ENCODE measurements around the gene PCP2.
"Not testable (repeated sequence)": the region's sequence is repeated elsewhere in the genome, so short reads cannot be mapped to it uniquely, and the experiment has no call there.

Gene PCP2

GRCh38 chr19:7644550-7644877 is 11.0 kb upstream of the PCP2 start:
- peaks cover 20% of the 10 kb centered on the region for H3K36me3 ChIP-seq (ENCODE audit: control insufficient read depth, insufficient read depth, low read length)

GRCh38 chr19:7643629-7644549 is 10.4 kb upstream of the PCP2 start:
- not testable (repeated sequence) for H3K4me3 ChIP-seq (replicated peaks; ENCODE audit: low read depth, low read length); H3K27me3 ChIP-seq (replicated peaks; ENCODE audit: control insufficient read depth, insufficient read depth, low read length)
- peak; percentile 50 for DNase-seq (ENCODE audit: extremely low read depth, insufficient read length)
- H3K36me3 ChIP-seq (ENCODE audit: control insufficient read depth, insufficient read depth, low read length): peaks cover 20% of the 10 kb centered on the region

More at GRCh38 chr19:7644550-7644877, 11.0 kb upstream of the PCP2 start:
- no peaks in the 10 kb centered on the region for H3K27me3 ChIP-seq (replicated peaks; ENCODE audit: control insufficient read depth, insufficient read depth, low read length)
- no peak overlapping the region for H3K4me3 ChIP-seq (replicated peaks; ENCODE audit: low read depth, low read length)
- no peak for TF ChIP-seq CTCF (IDR thresholded peaks at IDR 0.05; ENCODE audit: insufficient read depth, low read length, poor library complexity, severe bottlenecking)
- no peak for DNase-seq (ENCODE audit: extremely low read depth, insufficient read length)

- H3K27me3 ChIP-seq (replicated peaks; ENCODE audit: control insufficient read depth, insufficient read depth, low read length): no peaks in the 10 kb centered on the region
- DNase-seq (ENCODE audit: extremely low read depth, insufficient read length): no peak
- no peak overlapping the region for H3K4me3 ChIP-seq (replicated peaks; ENCODE audit: low read depth, low read length)
- H3K36me3 ChIP-seq (ENCODE audit: control insufficient read depth, insufficient read depth, low read length): peaks cover 22% of the 10 kb centered on the region
- TF ChIP-seq CTCF (IDR thresholded peaks at IDR 0.05; ENCODE audit: insufficient read depth, low read length, poor library complexity, severe bottlenecking): no peak
Observed at GRCh38 chr19:7643031-7643415, 9.5 kb upstream of the PCP2 start.

GRCh38 chr19:7642295-7643030 is 8.9 kb upstream of the PCP2 start:
- Histone ChIP-seq H3K36me3 (ENCODE audit: control insufficient read depth, insufficient read depth, low read length) (peaks cover 22% of the 10 kb centered on the region), H3K27me3 (replicated peaks; ENCODE audit: control insufficient read depth, insufficient read depth, low read length) (no peaks in the 10 kb centered on the region), H3K4me3 (replicated peaks; ENCODE audit: low read depth, low read length) (no peak overlapping the region)
- TF ChIP-seq CTCF (IDR thresholded peaks at IDR 0.05; ENCODE audit: insufficient read depth, low read length, poor library complexity, severe bottlenecking): no peak
- no peak for DNase-seq (ENCODE audit: extremely low read depth, insufficient read length)

- no peak for TF ChIP-seq CTCF (IDR thresholded peaks at IDR 0.05; ENCODE audit: insufficient read depth, low read length, poor library complexity, severe bottlenecking)
- no peaks in the 10 kb centered on the region for H3K27me3 ChIP-seq (replicated peaks; ENCODE audit: control insufficient read depth, insufficient read depth, low read length)
- H3K36me3 ChIP-seq (ENCODE audit: control insufficient read depth, insufficient read depth, low read length): peaks cover 20% of the 10 kb centered on the region
- no peak for DNase-seq (ENCODE audit: extremely low read depth, insufficient read length)
- H3K4me3 ChIP-seq (replicated peaks; ENCODE audit: low read depth, low read length): no peak overlapping the region
Observed at GRCh38 chr19:7641290-7642276, 8.1 kb upstream of the PCP2 start.

All from GM06990 (cell line).